ENCODE results near the gene CSNK1G2.

DNA sequence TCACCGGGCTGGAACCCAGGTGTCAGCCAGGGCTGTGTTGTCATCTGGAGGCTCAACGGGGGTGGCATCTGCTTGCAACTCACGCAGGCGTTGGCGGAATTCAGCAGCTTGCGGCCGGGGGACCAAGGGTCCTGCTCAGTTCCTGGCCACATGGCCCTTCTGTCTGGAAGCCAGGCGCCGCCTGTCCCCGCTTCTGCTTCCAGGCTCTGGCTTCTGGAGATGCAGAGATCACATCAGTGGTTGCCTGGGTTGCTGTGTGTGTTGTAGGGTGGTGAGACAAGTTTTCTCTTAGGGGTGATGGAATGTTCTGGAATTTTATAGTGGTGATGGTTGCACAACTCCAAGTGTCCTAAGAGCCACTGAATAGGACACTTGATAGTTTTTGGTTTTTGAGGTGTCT, 30.8 kb upstream of the CSNK1G2 start:
- TF ChIP-seq, protein P1, sequence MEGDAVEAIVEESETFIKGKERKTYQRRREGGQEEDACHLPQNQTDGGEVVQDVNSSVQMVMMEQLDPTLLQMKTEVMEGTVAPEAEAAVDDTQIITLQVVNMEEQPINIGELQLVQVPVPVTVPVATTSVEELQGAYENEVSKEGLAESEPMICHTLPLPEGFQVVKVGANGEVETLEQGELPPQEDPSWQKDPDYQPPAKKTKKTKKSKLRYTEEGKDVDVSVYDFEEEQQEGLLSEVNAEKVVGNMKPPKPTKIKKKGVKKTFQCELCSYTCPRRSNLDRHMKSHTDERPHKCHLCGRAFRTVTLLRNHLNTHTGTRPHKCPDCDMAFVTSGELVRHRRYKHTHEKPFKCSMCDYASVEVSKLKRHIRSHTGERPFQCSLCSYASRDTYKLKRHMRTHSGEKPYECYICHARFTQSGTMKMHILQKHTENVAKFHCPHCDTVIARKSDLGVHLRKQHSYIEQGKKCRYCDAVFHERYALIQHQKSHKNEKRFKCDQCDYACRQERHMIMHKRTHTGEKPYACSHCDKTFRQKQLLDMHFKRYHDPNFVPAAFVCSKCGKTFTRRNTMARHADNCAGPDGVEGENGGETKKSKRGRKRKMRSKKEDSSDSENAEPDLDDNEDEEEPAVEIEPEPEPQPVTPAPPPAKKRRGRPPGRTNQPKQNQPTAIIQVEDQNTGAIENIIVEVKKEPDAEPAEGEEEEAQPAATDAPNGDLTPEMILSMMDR (IDR thresholded peaks at IDR 0.05): no peak
- TF ChIP-seq ZFX (IDR thresholded peaks at IDR 0.05; ENCODE audit: borderline replicate concordance): no peak
